Stimulated activated CD8-positive, alpha-beta memory T cell treated with anti-CD3 and anti-CD28 coated beads, Interleukin-12 subunit alpha, Interleukin-12 subunit beta, amount 100 ng/mL, for 24 hours (primary cell): ENCODE measurements around the gene MICAL2.

Experiments used
- DNase-seq: peaks from one replicate; pipeline ENCODE4 v3.0.0-alpha.2; 2020; ENCODE audit errors: extremely low read depth

The MICAL2 gene

GRCh38 chr11:12246147-12246546 is 135.8 kb downstream of the MICAL2 start:
- DNase-seq = no peak

- no peak for DNase-seq
Observed at GRCh38 chr11:12246989-12247388, 136.6 kb downstream of the MICAL2 start.

DNA sequence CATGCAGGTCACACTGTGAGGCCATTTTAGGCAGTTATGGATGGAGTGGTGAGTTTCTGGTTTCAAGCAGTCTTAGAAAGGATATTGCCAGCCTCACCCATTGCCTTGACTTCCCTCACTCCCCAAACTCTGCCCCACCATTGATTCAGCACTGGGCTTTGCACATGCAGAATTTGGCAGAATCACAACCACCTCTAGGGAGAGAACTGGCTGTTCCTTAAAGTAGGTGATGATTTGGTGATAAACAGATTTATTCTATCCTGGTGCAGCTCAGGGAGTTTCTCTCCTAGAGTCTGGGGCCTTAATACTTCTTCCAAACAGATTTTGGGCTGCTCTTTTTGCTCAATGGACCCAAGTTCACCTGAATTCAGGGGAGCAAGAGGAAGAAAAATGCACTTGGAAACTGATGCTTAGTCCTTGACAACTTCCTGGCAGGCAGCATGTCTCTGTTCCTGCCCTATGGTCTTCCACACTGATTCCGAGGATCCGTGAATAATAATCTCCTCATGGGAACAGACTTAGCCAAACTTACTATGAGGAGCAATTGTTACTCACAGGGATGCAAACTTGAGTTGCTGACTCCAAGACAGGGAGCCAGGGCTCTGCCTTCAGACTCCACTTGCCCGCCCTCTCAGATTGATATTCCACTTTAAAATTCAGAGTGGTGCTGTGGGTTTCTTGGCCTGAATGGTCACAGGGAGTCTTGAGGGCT is 137.3 kb downstream of the MICAL2 start:
- no peak for DNase-seq

DNA sequence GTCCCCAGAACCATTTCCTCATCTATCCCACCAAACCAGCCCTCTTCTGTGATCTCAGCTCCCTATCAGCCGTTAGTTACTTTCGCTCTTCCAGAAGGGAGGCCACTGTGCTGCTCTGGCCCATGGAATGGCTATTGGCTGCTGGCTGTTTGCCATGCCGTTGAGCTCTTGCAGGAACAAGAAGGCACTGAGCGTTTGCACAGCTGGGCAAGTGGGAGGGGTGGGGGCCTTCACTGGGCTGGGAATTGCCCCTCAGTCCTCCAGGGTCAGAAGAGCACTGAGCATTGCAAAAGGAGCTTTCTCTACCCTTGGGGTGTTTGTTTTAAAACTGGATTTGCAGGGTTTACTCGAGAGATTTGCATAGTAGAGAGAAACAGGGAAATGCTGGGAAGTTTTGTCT is 137.9 kb downstream of the MICAL2 start:
- DNase-seq = no peak

- no peak for DNase-seq
Observed at GRCh38 chr11:12249590-12250260, 139.3 kb downstream of the MICAL2 start.

GRCh38 chr11:12251666-12252560 is 141.5 kb downstream of the MICAL2 start:
- no peak for DNase-seq

DNA sequence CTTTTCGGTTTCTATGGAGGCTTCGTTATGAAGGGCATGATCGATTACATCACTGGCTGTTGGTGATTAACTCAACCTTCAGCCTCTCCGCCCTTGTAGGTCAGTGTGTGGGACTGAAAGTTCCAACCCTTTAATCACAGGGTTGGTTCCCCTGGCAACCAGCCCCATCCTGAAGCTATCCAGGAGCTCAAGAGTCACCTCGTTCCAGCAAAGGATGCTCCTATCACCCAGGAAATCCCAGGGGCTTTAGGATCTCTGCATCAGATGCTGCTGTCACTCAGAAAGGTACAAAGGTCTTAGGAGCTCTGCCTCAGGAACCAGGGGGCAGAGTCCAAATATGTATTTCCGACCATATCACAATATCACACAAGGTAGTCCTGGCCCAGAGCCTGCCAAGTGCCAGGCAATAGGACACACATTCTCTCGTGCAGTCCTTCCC is 143.5 kb downstream of the MICAL2 start:
- no peak for DNase-seq

- DNase-seq = no peak
Observed at GRCh38 chr11:12258451-12258850, 148.1 kb downstream of the MICAL2 start.

GRCh38 chr11:12259956-12260355 is 149.6 kb downstream of the MICAL2 start:
- DNase-seq = no peak

DNA sequence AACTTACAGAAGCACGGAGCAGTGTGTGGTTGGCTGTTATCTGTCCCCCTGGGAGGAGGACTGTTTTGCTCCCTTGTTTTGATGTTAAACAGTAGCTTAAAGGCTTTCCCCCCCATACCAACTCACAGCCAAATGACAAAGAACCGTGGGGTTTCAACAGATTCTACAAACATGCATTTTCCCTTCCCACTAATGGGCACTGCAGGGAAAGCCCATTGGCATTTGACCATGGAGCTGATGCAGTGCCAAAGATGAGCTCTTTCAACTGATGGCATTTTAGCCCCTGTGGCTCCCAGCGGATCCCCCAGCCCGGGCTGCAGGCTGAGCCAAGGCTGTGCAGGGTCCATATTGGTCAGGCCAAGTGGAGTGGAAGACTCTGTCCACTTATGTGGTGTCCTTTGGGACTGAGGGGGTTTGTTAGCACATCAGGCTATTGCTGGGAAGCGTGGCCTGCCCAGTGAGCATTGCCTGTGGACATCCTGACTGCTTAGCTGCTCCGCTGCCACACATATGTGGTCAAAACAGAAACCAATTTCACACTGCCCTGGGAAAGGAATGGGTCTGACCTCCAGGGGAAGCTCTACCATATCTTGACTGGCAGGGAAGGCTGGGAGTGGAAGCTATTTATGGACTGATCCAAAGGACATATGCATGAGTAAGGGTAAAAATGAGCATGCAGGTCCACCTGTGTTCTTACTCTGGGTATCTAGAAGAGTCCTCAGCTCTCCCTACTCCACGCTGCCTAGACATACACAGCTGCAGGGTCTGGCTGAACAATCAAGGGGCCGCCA is 150.5 kb downstream of the MICAL2 start:
- DNase-seq = no peak

DNA sequence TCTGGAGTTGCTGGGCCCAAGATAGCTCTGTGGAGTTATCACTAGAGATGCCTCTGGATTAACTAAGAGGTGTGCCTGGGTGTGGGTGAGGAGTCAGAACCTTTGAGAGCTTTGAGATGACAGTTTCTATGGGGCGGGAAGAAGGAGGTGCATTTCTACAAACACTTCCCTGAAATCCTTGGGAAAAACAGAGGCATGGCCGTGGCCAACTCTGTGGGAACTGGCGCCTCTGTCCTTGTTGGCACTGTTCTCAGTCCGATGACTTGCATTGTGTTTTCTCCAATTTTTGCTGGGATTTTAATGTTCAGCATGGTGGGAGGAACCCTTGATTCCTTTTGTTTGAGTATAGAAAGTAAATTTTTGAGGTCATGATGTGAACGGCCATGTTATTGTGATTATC is 151.2 kb downstream of the MICAL2 start:
- DNase-seq = no peak

- DNase-seq = no peak
Observed at GRCh38 chr11:12263141-12263693, 152.8 kb downstream of the MICAL2 start.

GRCh38 chr11:12264361-12264760 is 154.0 kb downstream of the MICAL2 start:
- DNase-seq = no peak

- DNase-seq = no peak
Observed at GRCh38 chr11:12266132-12266531, 155.7 kb downstream of the MICAL2 start.

GRCh38 chr11:12266943-12267342 is 156.6 kb downstream of the MICAL2 start:
- DNase-seq = no peak

DNA sequence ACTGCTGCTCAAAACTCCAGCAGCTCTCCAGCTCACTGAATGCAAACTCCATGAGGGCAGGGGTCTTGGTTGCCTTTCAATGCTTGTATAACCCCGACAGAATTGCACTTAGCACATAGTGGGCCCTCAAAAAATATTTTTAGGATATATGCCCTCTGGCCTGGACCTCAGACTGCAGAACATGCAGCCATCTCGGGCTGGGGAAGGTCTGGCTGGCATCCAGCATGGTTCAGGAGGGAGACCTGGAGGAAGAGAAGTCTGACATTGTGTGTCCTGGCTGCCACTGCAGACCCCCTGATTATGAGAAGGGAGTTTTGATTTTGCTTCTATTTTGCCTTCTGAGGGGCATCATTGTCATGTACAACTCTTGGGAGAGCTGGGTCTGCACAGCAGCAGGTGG is 157.5 kb downstream of the MICAL2 start:
- DNase-seq = no peak

GRCh38 chr11:12269104-12269441 is 158.7 kb downstream of the MICAL2 start:
- DNase-seq = no peak

- no peak for DNase-seq
Observed at GRCh38 chr11:12269446-12270214, 159.2 kb downstream of the MICAL2 start.

- no peak for DNase-seq
Observed at GRCh38 chr11:12270215-12270797, 159.9 kb downstream of the MICAL2 start.

- DNase-seq = no peak
Observed at GRCh38 chr11:12270817-12271216, 160.4 kb downstream of the MICAL2 start.
